HG02642 (cell line): Measurements from ENCODE around the gene CNTLN.
"Not testable (repeated sequence)": the region's sequence is repeated elsewhere in the genome, so short reads cannot be mapped to it uniquely, and the experiment has no call there.

Experiments used
- ATAC-seq: cut with Tn5 transposase; IDR thresholded peaks from one replicate; pipeline ENCODE4 v1.9.1; 2021; ENCODE audit warnings: mild to moderate bottlenecking; ENCODE audit not compliant: unreplicated experiment, poor library complexity

Gene CNTLN

GRCh38 chr9:17486396-17486795 lies 351.6 kb downstream of the CNTLN start:
- ATAC-seq, result no peak

- ATAC-seq, result no peak
Observed at GRCh38 chr9:17487467-17487866, 352.6 kb downstream of the CNTLN start.

- ATAC-seq, result no peak
Observed at GRCh38 chr9:17488662-17489061, 353.8 kb downstream of the CNTLN start.

GRCh38 chr9:17490110-17490509 lies 355.3 kb downstream of the CNTLN start:
- ATAC-seq, result no peak

- no peak for ATAC-seq
Observed at GRCh38 chr9:17491780-17492179, 356.9 kb downstream of the CNTLN start.

- ATAC-seq, result no peak
Observed at GRCh38 chr9:17503196-17503595, 368.4 kb downstream of the CNTLN start.

GRCh38 chr9:17509151-17509550 lies 374.3 kb downstream of the CNTLN start:
- no peak for ATAC-seq

- ATAC-seq, result no peak
Observed at GRCh38 chr9:17509701-17510100, 374.9 kb downstream of the CNTLN start.

GRCh38 chr9:17519761-17520160 lies 384.9 kb downstream of the CNTLN start:
- ATAC-seq, result no peak

- no peak for ATAC-seq
Observed at GRCh38 chr9:17520268-17521064, 385.6 kb downstream of the CNTLN start.

- no peak for ATAC-seq
Observed at GRCh38 chr9:17521100-17521855, 386.4 kb downstream of the CNTLN start.

- not testable (repeated sequence) for ATAC-seq
Observed at GRCh38 chr9:17526726-17527125, 391.9 kb downstream of the CNTLN start.

- ATAC-seq, result no peak
Observed at GRCh38 chr9:17528859-17529258, 394.0 kb downstream of the CNTLN start.

GRCh38 chr9:17531642-17532254 lies 396.9 kb downstream of the CNTLN start:
- ATAC-seq, result peak; percentile 82

GRCh38 chr9:17532461-17532860 lies 397.6 kb downstream of the CNTLN start:
- ATAC-seq, result no peak

GRCh38 chr9:17535176-17535575 lies 400.3 kb downstream of the CNTLN start:
- no peak for ATAC-seq

GRCh38 chr9:17536027-17536426 lies 401.2 kb downstream of the CNTLN start:
- no peak for ATAC-seq

- no peak for ATAC-seq
Observed at GRCh38 chr9:17551023-17551422, 416.2 kb downstream of the CNTLN start.
